HCT116 (cell line): ENCODE results near the gene UVRAG. TPM values are rescaled to one million over a fixed set of nuclear protein-coding genes. Genes with fewer than 3 reads are reported as not detected.

ENCODE experiments used
- ATAC-seq: fragments of 200-7000 bp; cut with Tn5 transposase; 2 replicates; pipeline ENCODE4 v1.9.1; 2020; ENCODE audit warnings: mild to moderate bottlenecking, moderate library complexity
- BruUV-seq: library from RNA; stranded (reverse); fragments of 400-500 nt; replicated peaks from 2 replicates; lab custom pipeline; 2021; lab: Mats Ljungman, UMichigan
- CTCF ChIA-PET: fragments of 300-600 bp; sonication (Branson Sonifier 250); formaldehyde crosslinking; loops from one replicate; lab custom pipeline; 2021; ENCODE audit warnings: antibody characterized with exemption; lab: Charles Lee
- POLR2A ChIA-PET: fragments of 300-600, 350-600 bp; sonication (Branson Sonifier 250); formaldehyde crosslinking; loops from one replicate; lab custom pipeline; 2021; ENCODE audit warnings: antibody characterized with exemption; lab: Charles Lee
- RAD21 ChIA-PET, 2 experiments: fragments of 300-600 bp; sonication (Branson Sonifier 250); formaldehyde crosslinking; loops; one replicate each; lab custom pipeline; 2023; ENCODE audit warnings: low total read pairs in 2 of 2; ENCODE audit not compliant: uncharacterized antibody in 2 of 2, unreplicated experiment in 2 of 2, low non-redundant PET in 1 of 2; lab: Charles Lee
- DNase-seq: peaks from one replicate; pipeline ENCODE4 v3.0.0-alpha.2; 2010; ENCODE audit warnings: low read depth, low spot score
- H2AFZ ChIP-seq: fragments of 200-600 bp; shearing (Covaris generic), sonication (generic); 2 replicates; pipeline ENCODE4 v1.6.1; 2017; ENCODE audit warnings: low read depth, mixed run types, mixed read lengths, antibody characterized with exemption, low read length; ENCODE audit not compliant: poor library complexity, severe bottlenecking
- H3K27ac ChIP-seq: 2 replicates; pipeline ENCODE4 v1.5.1; 2012; ENCODE audit warnings: low read depth, low read length
- H3K27me3 ChIP-seq: fragments of 200-600 bp; sonication (generic); 2 replicates; pipeline ENCODE4 v1.6.1; 2016; ENCODE audit warnings: mixed run types, low read length, mixed read lengths; ENCODE audit not compliant: insufficient read depth
- H3K36me3 ChIP-seq, 2 experiments: fragments of 200-500 bp in 1 of 2; fragments of 200-600 bp in 1 of 2; sonication (Bioruptor generic) in 1 of 2; sonication (generic) in 1 of 2; 2 replicates each; pipeline versions ENCODE4 v1.5.1 to v1.6.1; 2014 to 2016; ENCODE audit warnings: low read length in 2 of 2, inconsistent platforms in 1 of 2, mixed read lengths in 1 of 2, mixed run types in 1 of 2; ENCODE audit not compliant: insufficient read depth in 2 of 2, control insufficient read depth in 1 of 2
- H3K4me1 ChIP-seq, 2 experiments: fragments of 200-600 bp in 1 of 2; sonication (generic) in 1 of 2; 2 replicates each; pipeline versions ENCODE4 v1.5.1 to v1.6.1; 2012 to 2017; ENCODE audit warnings: low read length in 2 of 2, inconsistent platforms in 1 of 2, mild to moderate bottlenecking in 1 of 2, mixed read lengths in 1 of 2, mixed run types in 1 of 2, moderate library complexity in 1 of 2; ENCODE audit not compliant: insufficient read depth in 2 of 2, control insufficient read depth in 1 of 2
- H3K4me2 ChIP-seq: fragments of 200-600 bp; sonication (generic); 2 replicates; pipeline ENCODE4 v1.6.1; 2017; ENCODE audit warnings: mixed run types, low read length, mixed read lengths
- H3K4me3 ChIP-seq, 2 experiments: fragments of 200-600 bp in 1 of 2; sonication (generic) in 1 of 2; replicated peaks in 1 of 2; 2 replicates each; pipeline ENCODE4 v1.5.1; 2011 to 2016; ENCODE audit warnings: low read length in 2 of 2, control low read depth in 1 of 2, low read depth in 1 of 2, mild to moderate bottlenecking in 1 of 2, mixed read lengths in 1 of 2, mixed run types in 1 of 2
- H3K79me2 ChIP-seq: fragments of 200-600 bp; sonication (generic); 2 replicates; pipeline ENCODE4 v1.6.1; 2017; ENCODE audit warnings: mild to moderate bottlenecking, mixed run types, low read length, moderate library complexity, mixed read lengths; ENCODE audit not compliant: insufficient read depth
- H3K9ac ChIP-seq: fragments of 200-600 bp; sonication (generic); 2 replicates; pipeline ENCODE4 v1.6.1; 2016; ENCODE audit warnings: low read length, mixed read lengths
- H3K9me2 ChIP-seq: fragments of 200-600 bp; sonication (generic), shearing (Covaris generic); 2 replicates; pipeline ENCODE4 v1.6.1; 2017; ENCODE audit warnings: mixed run types, mild to moderate bottlenecking, moderate library complexity; ENCODE audit not compliant: insufficient read depth
- H3K9me3 ChIP-seq, 2 experiments: fragments of 200-500 bp in 1 of 2; fragments of 200-600 bp in 1 of 2; sonication (Bioruptor generic) in 1 of 2; sonication (generic) in 1 of 2; 2 replicates each; pipeline ENCODE4 v1.6.1; 2014 to 2017; ENCODE audit warnings: low read length in 2 of 2, mixed read lengths in 2 of 2, inconsistent platforms in 1 of 2, low read depth in 1 of 2, mild to moderate bottlenecking in 1 of 2, mixed run types in 1 of 2, moderate library complexity in 1 of 2; ENCODE audit not compliant: control insufficient read depth in 1 of 2, insufficient read depth in 1 of 2
- H4K20me1 ChIP-seq: fragments of 200-600 bp; sonication (generic), shearing (Covaris generic); 2 replicates; pipeline ENCODE4 v1.6.1; 2017; ENCODE audit warnings: mixed run types, mild to moderate bottlenecking, moderate library complexity; ENCODE audit not compliant: insufficient read depth
- ATF3 ChIP-seq: IDR thresholded peaks from 2 replicates; pipeline ENCODE4 v1.6.1; 2012
- CTCF ChIP-seq, 3 experiments: fragments of 200-600 bp in 1 of 3; sonication (generic) in 1 of 3; IDR thresholded peaks in 2 of 3; conservative IDR thresholded peaks in 1 of 3; 2 replicates each; pipeline ENCODE4 v1.5.1; 2012 to 2017; ENCODE audit warnings: low read depth in 2 of 3, low read length in 2 of 3, antibody characterized with exemption in 1 of 3, borderline replicate concordance in 1 of 3, control low read depth in 1 of 3, mild to moderate bottlenecking in 1 of 3, mixed read lengths in 1 of 3, mixed run types in 1 of 3, moderate library complexity in 1 of 3; ENCODE audit not compliant: insufficient read depth in 1 of 3
- EGR1 ChIP-seq: IDR thresholded peaks from 2 replicates; pipeline ENCODE4 v1.6.1; 2012; ENCODE audit warnings: low read depth
- EZH2phosphoT487 ChIP-seq: fragments of 200-600 bp; IDR thresholded peaks from 2 replicates; pipeline ENCODE4 v1.6.1; 2018; ENCODE audit warnings: antibody characterized with exemption, borderline replicate concordance
- FOSL1 ChIP-seq: IDR thresholded peaks from 2 replicates; pipeline ENCODE4 v1.6.1; 2012; ENCODE audit warnings: low read depth
- JUND ChIP-seq: IDR thresholded peaks from 2 replicates; pipeline ENCODE4 v1.6.1; 2012
- POLR2A ChIP-seq: IDR thresholded peaks from 2 replicates; pipeline ENCODE4 v1.7.0; 2011; ENCODE audit warnings: borderline replicate concordance; ENCODE audit not compliant: insufficient read depth, insufficient read length; ENCODE audit errors: extremely low read depth
- POLR2AphosphoS5 ChIP-seq: IDR thresholded peaks from 2 replicates; pipeline ENCODE4 v1.6.1; 2011; ENCODE audit warnings: mild to moderate bottlenecking, low read depth, low read length, moderate library complexity
- RAD21 ChIP-seq: IDR thresholded peaks from 2 replicates; pipeline ENCODE4 v1.6.1; 2012; ENCODE audit warnings: low read depth, mild to moderate bottlenecking
- REST ChIP-seq: IDR thresholded peaks from 2 replicates; pipeline ENCODE4 v1.6.1; 2012; ENCODE audit warnings: low read depth
- SIN3A ChIP-seq: IDR thresholded peaks from 2 replicates; pipeline ENCODE4 v1.6.1; 2012; ENCODE audit warnings: low read depth
- TCF7L2 ChIP-seq: IDR thresholded peaks from 2 replicates; pipeline ENCODE4 v1.7.0; 2011; ENCODE audit warnings: borderline replicate concordance, inconsistent platforms; ENCODE audit not compliant: insufficient read depth, insufficient read length; ENCODE audit errors: extremely low read depth
- YY1 ChIP-seq: IDR thresholded peaks from 2 replicates; pipeline ENCODE4 v1.6.1; 2011; ENCODE audit warnings: low read length, low read depth, moderate library complexity, mild to moderate bottlenecking; ENCODE audit not compliant: insufficient replicate concordance; ENCODE audit errors: extremely low read depth
- ZFX ChIP-seq: fragments of 450-650 bp; IDR thresholded peaks from 2 replicates; pipeline ENCODE4 v1.6.1; 2017
- ZNF274 ChIP-seq: fragments of 200-500 bp; sonication (Bioruptor generic); IDR thresholded peaks from 2 replicates; pipeline ENCODE4 v1.6.1; 2014; ENCODE audit warnings: mild to moderate bottlenecking, low read depth, low read length, inconsistent platforms
- intact Hi-C: fragments of 100-400 bp; cut with micrococcal nuclease; formaldehyde crosslinking; loops from 2 replicates; pipeline ENCODE4 v1.10.0; 2022
- total RNA-seq: library from RNA; stranded (reverse); gene quantifications from one replicate; pipeline ENCODE4 v1.2.1, GENCODE V29; 2021; ENCODE audit not compliant: unreplicated experiment

Gene UVRAG
- total RNA-seq, 1 experiment from 2014 or later: 12.3 TPM

- ATAC-seq (no peak), DNase-seq (no peak)
- Histone ChIP-seq H3K79me2 (no peaks in the 10 kb centered on the region), H3K4me2 (no peak overlapping the region), H4K20me1 (no peaks in the 10 kb centered on the region), H3K9me2 (no peaks in the 10 kb centered on the region), H3K36me3 (no peaks in the 10 kb centered on the region), H3K4me1 (no peaks in the 10 kb centered on the region), H3K9ac (no peak overlapping the region), H3K27ac (no peak overlapping the region), H2AFZ (no peak overlapping the region), H3K4me3 (no peak overlapping the region), H3K9me3 (no peaks in the 10 kb centered on the region), H3K27me3 (no peaks in the 10 kb centered on the region)
- TF ChIP-seq FOSL1: no peak
- ChIA-PET CTCF (no interaction called here), RAD21 (no interaction called here), POLR2A (no interaction called here)
- intact Hi-C loops: no loop called here
- no TSS peak for BruUV-seq
Observed at GRCh38 chr11:75921808-75922207, 106.8 kb downstream of the UVRAG start.

- CTCF ChIA-PET: no interaction called here
- TF ChIP-seq FOSL1 (no peak), SIN3A (no peak), EZH2phosphoT487 (no peak), RAD21 (no peak), YY1 (no peak), EGR1 (no peak), ZNF274 (no peak), ATF3 (no peak), JUND (no peak), REST (no peak), POLR2A (no peak), TCF7L2 (no peak), ZFX (no peak), POLR2AphosphoS5 (no peak), CTCF (IDR thresholded peaks at IDR 0.05 in 2 of 3, conservative IDR thresholded peaks at IDR 0.05 in 1 of 3; ENCODE audit: borderline replicate concordance in 1 of 3, insufficient read depth in 1 of 3, low read depth in 2 of 3, low read length in 2 of 3) (no peak)
Observed at GRCh38 chr11:75924966-75925784, 110.2 kb downstream of the UVRAG start.

More at GRCh38 chr11:75924966-75925784, 110.2 kb downstream of the UVRAG start:
- H3K79me2 ChIP-seq: no peaks in the 10 kb centered on the region
- ChIA-PET RAD21 (no interaction called here), POLR2A (no interaction called here)
- intact Hi-C loops: no loop called here
- H2AFZ ChIP-seq: no peak overlapping the region
- ATAC-seq (no peak), DNase-seq (no peak)
- H4K20me1 ChIP-seq: no peaks in the 10 kb centered on the region
- no peak overlapping the region for H3K27ac ChIP-seq
- H3K36me3 ChIP-seq: no peaks in the 10 kb centered on the region
- no peak overlapping the region for H3K4me2 ChIP-seq
- H3K4me3 ChIP-seq: no peak overlapping the region
- BruUV-seq: no TSS peak
- no peaks in the 10 kb centered on the region for H3K9me3 ChIP-seq
- H3K4me1 ChIP-seq: no peaks in the 10 kb centered on the region
- no peak overlapping the region for H3K9ac ChIP-seq
- no peaks in the 10 kb centered on the region for H3K9me2 ChIP-seq
- no peaks in the 10 kb centered on the region for H3K27me3 ChIP-seq
